HG03342 (cell line): Measurements from ENCODE around the gene MRPL33.
"Not testable (repeated sequence)": the region's sequence is repeated elsewhere in the genome, so short reads cannot be mapped to it uniquely, and the experiment has no call there.

Experiments
- ATAC-seq: cut with Tn5 transposase; IDR thresholded peaks from one replicate; pipeline ENCODE4 v1.9.1; 2021; ENCODE audit warnings: mild to moderate bottlenecking, moderate library complexity; ENCODE audit not compliant: unreplicated experiment

Gene MRPL33

DNA sequence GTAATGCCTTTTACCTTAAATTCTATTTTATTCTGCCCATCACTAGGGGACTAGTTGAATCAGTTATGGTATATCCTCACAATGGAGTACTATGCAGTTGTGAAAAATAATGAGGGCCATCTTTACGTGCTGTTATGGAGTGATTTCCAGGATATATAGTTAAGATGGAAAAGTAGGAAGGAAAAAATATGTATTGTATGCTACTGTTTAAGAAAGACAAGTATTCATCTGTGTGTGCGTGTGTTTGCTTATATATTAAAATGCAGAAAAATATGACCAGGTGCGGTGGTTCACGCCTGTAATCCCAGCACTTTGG is 32.5 kb upstream of the MRPL33 start:
- no peak for ATAC-seq

DNA sequence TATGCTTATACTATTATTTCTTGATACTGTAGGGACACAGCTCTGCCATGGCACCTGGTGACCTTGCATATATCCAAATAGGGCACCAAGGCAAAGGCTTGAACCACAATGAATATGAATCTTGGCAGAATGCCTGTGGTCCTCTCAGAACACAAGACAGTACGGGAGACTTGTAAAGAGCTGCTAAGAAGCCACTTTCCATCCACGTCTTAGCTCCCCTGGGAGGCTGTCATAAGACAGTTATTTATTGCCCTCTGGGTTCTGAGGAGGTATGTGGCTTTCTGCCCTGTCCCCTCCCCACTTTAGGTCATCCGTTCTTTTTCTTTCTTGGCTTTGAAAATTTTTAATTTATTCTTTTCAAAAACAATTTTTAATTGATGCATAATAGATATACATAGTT is 29.8 kb upstream of the MRPL33 start:
- no peak for ATAC-seq

DNA sequence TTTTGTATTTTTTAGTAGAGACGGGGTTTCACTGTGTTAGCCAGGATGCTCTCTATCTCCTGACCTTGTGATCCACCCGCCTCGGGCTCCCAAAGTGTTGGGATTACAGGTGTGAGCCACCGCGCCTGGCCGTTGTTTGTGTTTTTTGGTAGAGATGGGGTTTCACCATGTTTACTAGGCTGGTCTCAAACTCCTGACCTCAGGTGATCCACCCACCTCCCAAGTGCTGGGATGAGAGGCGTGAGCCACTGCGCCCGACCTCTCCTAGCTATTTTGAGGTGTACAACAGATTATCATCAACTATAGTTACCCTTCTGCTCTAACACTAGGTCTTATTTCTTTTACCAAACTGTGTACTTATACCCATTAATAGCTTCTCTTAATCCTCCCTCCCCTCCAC is 28.9 kb upstream of the MRPL33 start:
- no peak for ATAC-seq

DNA sequence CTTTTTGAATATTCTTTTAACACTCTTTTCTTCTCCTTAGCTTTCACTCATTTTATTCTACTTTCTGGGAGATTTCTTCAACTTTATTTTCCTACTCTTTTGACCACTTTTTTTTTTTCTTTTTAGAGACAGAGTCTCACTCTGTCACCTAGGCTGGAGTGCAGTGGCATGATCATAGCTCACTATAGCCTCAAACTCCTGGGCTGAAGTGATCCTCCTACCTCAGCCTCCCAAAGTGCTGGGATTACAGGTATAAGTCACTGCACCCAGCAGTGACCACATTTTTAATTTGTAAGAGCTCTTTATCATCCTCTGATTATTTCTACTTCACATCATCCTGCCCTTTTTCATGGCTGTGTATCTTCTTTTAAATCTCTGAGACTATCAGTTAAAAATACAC is 26.0 kb upstream of the MRPL33 start:
- not testable (repeated sequence) for ATAC-seq

DNA sequence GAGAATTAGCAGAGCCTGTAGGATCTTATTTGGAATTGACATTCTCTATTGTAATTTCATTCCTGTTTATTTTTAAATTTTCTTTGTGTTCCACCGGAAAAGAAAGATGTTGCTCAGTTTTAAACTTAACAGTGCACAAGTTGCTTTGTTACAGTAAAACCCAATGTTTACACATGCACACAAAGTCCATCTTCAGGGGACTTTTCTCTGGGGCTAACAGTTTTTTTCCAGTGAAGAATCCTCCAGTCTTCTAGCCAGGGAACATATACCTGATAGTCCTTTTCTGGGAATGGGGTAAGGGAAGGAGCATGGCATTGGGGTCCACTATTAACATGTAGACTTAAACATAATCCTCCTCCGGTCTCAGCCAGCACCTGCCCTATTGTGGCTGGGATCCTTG is 25.2 kb upstream of the MRPL33 start:
- no peak for ATAC-seq

DNA sequence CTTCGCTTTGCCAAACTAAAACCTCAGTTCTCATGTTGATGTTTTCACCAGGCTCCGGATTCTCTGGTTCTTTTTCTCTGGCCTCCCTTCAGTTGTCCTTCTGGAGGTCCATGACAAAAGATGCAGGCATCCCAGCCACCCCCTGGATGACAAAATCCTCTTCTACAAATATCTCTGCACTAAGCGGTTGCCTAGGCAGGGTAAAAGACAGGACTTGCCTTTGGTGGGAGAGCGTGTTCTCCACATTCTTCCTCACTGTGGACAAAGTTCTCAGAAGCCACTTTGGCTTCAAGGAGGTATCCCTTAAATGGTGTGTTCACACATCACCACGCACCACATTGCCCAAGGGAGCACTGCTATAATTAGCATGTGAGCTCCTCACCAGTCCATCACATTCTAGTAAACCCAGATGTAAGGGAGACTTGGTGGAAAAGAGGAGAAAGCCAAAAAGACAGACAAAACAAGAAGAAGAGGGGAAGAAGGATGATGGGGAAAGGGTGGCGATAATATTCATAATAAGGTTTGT is 23.6 kb upstream of the MRPL33 start:
- ATAC-seq, result no peak

DNA sequence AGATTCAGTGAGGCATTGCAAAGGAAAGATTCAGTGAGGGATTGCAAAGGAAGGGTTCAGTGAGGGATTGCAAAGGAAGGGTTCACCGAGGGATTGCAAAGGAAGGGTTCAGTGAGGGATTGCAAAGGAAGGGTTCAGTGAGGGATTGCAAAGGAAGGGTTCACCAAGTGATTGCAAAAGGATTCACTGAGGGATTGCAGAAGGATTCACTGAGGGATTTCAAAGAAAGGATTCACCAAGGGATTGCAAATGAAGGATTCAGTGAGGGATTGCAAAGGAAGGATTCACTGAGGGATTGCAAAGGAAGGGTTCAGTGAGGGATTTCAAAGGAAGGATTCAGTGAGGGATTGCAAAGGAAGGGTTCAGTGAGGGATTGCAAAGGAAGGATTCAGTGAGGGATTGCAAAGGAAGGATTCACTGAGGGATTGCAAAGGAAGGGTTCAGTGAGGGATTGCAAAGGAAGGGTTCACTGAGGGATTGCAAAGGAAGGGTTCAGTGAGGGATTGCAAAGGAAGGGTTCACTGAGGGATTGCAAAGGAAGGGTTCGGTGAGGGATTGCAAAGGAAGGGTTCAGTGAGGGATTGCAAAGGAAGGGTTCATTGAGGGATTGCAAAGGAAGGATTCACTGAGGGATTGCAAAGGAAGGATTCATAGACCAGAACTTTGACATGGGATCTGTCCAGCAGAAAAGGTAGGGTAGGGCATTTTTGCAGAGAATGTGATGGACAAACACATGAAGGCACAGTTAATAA is 22.5 kb upstream of the MRPL33 start:
- ATAC-seq, result not testable (repeated sequence)

DNA sequence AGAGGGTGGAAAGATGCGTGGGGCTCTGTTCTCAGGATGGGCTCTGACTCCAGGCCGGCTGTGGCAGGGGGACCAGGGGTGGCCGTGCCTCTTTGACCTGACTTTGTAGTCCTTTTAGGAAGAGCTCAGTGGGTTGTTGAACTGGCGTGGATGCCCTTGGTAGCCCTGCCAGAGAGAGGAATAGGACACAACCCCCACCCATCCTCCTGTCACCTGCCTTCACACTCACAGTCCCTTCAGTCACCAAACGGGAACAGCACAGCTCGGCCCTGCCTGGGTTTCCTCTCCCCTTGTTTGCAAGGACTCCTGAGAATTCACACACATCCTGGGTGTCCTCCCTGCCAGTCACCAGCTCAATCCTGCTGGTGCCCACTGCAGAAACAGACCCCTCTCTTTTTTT is 20.1 kb upstream of the MRPL33 start:
- no peak for ATAC-seq

DNA sequence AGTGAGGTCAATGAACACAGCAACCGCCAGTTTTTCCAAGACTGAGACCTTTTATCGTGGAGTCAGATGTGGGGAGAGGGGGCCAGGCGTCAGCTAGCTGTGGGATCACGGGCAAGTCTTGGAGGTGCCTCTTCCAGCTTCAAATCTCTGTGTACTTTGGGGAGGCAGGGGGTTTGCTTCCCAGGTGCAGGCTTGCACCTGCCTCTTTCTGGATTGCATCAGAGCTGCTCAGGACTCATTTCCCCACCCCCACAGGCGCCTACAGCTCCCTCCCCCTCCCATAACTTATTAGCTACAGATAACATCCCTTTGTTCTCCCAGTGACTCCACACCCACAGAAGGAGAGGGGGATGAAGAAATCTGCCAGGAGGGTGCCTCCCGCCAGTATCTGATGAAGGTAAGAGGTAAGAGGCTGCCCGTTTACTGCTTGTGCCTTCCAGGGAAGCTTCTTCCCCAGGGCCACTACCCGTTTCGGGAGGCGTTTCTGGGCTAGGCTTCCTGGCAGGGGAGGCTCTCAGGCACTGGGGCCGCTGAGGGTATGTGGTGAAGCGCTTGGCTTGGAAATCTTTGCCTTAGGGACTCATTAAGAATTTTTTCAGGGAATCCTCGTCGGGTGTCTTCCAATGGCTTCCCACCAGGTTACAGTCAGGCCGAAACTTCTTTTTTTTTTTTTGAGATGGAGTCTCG is 18.8 kb upstream of the MRPL33 start:
- ATAC-seq, result no peak

DNA sequence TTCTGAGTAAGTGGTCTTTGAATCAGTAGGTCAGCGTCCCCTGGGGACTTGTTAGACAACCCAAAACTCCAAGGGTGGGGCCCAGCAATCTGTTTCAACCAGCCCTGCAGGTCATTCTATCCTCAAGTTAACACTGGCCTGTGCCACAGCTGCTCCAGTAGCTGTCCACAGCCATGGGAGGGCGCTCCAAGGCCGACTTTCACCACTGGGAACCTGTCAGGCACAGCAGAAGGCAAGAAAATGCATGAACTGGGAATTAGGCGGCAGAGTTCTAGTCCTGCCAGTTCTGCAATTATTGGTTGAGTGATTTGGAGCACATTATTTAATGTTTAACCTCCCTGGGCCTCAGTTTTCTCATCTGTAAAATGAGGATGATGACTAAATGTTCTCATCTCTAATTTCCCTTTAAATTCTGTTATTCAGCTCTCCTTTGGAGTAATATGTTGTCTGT is 17.4 kb upstream of the MRPL33 start:
- ATAC-seq, result no peak

DNA sequence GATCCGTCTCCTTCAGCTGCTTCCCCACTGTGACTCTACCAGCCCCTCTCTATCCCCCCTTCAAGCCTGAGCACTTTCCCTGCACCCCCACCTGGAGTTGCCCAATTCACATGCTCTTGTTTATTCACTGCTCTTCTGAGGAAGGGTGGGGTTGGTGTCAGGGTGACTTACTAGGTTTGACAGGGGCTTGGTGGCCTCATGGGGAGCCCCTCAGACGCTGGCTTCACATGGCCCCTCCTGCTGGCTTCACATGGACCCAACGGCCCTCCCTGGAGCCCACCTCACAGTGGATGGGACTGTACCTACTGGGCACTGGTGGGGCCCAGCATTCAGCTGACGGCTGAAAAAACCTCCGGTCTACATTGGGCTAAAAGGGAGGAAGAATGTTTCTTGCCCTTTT is 16.7 kb upstream of the MRPL33 start:
- no peak for ATAC-seq

DNA sequence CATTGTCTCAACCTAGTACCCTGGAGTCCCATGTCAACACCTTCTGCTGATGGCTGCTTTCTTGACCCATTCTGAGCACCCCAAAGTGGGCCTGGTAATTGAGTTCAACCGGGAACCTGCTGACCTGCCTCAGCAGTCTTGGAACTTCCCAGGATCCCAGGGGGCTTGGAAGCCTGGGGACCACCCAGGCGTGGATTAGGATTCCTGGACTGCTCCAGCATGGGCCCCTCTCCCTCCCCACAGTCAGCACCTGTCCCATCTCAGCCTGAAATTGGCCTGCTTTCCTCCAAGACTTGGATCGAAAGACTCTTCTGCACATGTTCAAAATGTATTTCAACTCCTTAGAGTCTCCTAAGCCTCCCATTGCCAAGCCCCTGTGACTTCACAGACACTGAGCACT is 15.4 kb upstream of the MRPL33 start:
- no peak for ATAC-seq

DNA sequence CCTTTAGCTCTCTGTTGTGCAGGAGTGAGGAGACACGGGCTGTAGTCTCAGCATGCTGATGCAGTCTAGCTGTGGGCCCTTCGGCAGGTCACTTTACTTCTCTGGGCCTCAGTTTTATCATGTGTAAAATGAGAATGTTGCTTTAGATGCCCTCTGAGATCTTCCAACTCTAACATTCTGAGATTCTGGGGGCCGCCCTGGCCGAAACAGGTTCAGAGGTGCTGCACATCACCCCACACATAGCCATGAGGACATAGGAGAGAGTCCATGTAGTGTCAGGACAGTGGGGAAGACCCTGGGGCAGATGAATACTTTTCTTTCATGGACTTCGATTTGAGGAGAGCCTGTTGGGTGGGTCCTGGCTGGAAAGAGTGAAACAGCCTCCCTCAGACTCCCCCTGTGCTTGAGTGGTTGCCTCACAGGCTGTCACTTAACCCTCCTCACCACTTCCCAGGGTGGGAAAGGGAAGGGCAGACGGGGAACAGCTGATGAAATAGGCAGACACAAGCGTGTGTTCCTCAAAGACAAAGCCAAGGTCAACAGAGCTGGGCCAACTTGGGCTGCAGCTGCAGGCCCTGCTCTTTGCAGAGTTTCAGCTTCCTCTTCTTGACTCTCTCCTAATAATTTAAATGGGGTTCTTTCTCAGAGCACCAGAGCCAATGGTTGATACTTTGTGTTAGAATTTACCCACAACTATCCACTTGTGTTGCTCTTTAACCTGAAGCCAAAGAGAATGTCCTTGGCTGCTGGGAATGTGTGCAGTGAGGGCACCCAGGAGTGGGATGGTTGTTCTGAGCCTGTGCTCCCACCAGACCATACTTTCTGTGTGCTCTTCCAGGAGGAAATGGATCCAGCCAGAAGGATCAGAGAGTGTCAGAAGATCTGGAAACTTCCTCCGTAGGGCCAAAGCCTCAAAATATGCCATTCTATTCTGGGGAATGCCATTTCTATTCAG is 14.7 kb upstream of the MRPL33 start:
- no peak for ATAC-seq

DNA sequence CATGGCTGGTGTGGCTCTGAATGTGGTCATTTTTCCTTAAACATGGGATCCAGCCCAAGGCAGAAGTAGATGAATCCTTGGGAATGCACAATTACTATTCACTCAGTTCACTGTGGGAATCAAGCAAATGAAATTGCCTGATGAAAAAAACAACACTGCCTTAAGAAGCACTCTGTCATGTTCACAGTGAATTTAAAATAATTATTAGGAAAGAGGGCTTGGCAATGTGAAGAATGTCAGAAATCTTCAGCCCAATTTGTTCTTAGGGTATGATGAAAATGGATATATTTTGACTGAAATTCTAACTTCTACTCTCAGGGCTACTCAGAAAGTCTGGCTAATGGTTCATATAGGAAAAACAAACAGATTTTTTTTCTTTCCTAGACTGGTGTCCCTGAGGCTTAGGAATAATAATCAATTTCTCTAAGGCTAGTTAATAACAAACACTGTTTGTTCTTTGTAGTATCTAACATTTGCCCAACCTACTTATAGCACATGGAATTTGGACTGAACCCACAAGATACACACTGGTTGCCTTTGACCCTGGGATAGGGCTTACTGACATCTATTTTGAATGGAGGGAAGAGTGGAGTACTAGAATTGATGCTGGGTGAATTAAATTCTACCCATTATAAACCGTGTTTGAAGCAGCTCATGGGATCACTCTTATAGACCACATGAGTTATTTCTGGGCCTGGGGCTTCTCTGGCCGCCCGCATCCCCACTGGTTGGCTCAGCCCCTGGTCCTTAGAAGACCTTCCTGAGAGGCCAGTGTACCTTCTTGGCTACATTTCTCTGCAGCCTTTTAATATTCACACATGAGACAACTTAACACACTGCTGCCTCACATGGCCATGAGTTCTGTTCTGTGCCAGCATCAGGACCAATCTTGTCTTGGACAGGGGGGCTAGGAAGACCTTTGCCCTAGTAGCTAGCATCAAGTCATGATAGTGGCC is 8.3 kb upstream of the MRPL33 start:
- no peak for ATAC-seq

DNA sequence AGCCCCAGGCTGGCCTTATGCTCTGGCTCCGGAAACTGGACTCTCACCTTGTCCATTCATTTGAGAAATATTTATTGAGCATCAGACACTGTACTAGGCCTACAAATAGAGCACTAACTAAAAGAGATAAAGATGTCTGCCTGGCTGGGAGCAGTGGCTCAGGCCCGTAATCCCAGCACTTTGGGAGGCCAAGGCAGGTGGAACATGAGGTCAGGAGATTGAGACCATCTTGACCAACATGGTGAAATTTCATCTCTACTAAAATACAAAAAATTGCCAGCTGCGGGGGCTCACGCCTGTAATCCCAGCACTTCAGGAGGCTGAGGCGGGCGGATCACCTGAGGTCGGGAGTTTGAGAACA is 7.6 kb upstream of the MRPL33 start:
- ATAC-seq, result no peak

DNA sequence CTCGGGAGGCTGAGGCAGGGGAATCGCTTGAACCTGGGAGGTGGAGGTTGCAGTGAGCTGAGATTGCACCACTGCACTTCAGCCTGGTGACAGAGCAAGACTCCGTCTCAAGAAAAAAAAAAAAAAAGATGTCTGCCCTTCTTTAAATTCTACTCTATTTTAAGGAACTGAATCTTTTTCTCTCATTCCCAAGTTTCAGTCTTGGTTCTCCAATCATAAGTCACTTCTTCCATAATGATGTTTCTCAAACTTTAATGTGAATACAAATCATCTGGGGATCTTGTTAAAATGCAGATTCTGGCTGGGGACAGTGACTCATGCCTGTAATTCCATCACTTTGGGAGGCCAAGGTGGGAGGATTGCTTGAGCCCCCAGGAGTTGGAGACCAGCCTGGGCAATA is 7.0 kb upstream of the MRPL33 start:
- ATAC-seq, result not testable (repeated sequence)

DNA sequence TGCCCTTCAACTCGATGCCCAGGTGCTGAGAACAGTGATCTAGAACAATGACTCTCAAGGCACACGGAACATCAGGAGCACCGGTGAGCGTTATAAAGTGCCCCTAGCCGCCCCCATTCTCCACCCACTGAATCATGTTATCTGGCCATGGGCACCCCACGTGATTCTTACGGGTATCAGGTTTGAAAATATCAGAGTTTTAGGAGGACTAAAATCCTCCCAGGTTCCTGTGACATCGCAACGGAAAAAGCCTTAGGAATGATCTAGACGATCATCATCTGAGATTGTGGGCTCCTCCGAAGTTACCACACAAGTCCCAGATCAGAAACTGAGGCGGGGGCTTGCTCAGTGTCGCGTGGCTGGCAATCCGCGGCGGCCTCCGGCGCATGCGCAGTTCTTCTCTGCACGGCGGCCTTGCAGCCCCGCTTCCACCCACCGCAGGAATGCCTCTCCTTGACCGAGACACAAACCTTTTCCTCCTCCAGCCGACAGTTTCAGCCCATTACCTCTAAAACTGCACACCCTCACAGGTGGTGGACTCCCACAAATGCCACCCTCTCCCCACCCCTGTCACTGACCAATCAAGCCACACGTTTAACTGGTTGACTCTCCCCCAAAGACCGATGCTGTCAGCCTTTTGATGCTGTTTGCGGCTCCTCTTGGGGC is 5.8 kb upstream of the MRPL33 start:
- ATAC-seq, result no peak

DNA sequence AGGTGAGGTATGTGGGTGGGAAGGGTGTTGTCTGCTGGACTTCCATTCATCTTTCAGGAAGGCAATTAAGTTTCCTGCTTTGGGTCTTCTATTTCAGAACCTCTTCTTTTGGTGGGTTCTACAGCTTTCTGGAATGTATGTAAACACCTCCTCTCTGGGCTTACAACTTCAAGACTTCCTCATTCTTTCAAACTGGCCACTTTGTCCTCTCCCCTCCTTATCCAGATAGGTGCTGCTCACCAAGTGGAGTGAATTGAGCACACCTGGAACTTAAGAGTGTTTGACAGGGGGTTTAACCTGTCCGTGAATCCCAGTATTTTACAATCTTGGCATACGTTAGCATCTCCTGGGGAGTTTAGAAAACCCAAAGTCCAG is 5.2 kb upstream of the MRPL33 start:
- ATAC-seq, result no peak

DNA sequence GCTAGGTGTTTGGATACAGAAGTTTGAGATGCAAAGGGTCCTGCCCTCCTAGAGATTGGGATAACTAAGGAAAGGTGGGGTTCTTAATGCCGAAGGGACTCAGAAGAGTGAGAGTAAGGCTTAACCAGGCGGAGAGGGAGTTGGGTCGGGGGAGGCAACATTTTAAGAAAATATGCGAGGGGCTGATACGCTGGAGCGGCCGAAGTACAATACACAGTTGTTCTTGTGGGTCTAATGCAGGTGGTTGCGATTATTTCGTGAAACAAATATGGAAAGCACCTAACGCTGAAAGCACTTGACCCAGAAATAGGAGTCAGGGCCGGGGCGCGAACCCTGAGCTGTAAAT is 344 bp upstream of the MRPL33 start:
- peak; percentile 19 for ATAC-seq

DNA sequence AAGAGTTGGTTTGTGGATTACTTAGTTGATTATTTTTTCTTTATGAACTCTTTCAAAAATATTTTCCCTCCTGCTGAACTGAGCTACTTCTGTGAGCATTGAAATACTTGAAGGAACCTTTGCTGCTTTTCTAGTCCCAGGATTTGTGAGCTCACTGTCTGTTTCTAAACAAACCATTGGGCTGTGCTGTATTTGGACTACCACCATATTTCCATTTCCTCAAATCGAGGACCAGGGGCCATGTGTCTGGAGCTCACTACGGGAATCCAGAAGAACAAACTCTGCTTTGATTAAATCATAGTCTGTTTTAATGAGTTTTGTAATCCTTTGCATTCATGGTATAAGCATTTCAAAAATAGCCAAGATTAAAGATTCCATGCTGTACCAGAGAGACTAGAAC is 1.3 kb downstream of the MRPL33 start:
- ATAC-seq, result no peak
